Tibial artery (tissue), 4 donors: ENCODE measurements around the gene PPARG.
"Not testable (repeated sequence)": the region's sequence is repeated elsewhere in the genome, so short reads cannot be mapped to it uniquely, and the experiment has no call there.

ENCODE experiments used
- DNase-seq, 2 donors: peaks; one replicate each; pipeline ENCODE4 v3.0.0-alpha.2; 2019
- H3K27ac ChIP-seq, 2 donors: fragments of 200-600 bp; sonication (generic) in 1 of 2; 1 replicate in 1 of 2; 2 replicates in 1 of 2; pipeline ENCODE4 v1.5.1; 2018 to 2019; ENCODE audit warnings: mild to moderate bottlenecking in 1 of 2
- H3K27me3 ChIP-seq, 2 donors: fragments of 200-600 bp; sonication (generic) in 1 of 2; one replicate each; pipeline versions ENCODE4 v1.5.1 to v1.6.0; 2016 to 2019
- H3K36me3 ChIP-seq, 3 donors: fragments of 200-600 bp; sonication (generic) in 2 of 3; one replicate each; pipeline ENCODE4 v1.5.1; 2016 to 2019; ENCODE audit warnings: mild to moderate bottlenecking in 2 of 3
- H3K4me1 ChIP-seq, 4 donors: fragments of 200-600 bp; sonication (generic) in 2 of 4; 1 replicate in 3 of 4; 2 replicates in 1 of 4; pipeline ENCODE4 v1.5.1; 2016 to 2019
- H3K4me3 ChIP-seq, 2 donors: fragments of 200-600 bp; sonication (generic) in 1 of 2; 1 replicate in 1 of 2; 2 replicates in 1 of 2; pipeline ENCODE4 v1.5.1; 2018 to 2019; ENCODE audit warnings: mild to moderate bottlenecking in 2 of 2
- H3K9me3 ChIP-seq, 3 donors: fragments of 200-600 bp; sonication (generic) in 1 of 3; one replicate each; pipeline ENCODE4 v1.5.1; 2016 to 2019
- intact Hi-C: fragments of 100-400 bp; cut with DNase I; formaldehyde crosslinking; loops from one replicate; pipeline ENCODE4 v1.15.0; 2023; ENCODE audit warnings: low total_unique reads
- TF ChIP-seq, protein P1 (sequence below), 2 experiments: fragments of 200-600 bp in 1 of 2; fragments of 450-650 bp in 1 of 2; IDR thresholded peaks; one replicate each; pipeline ENCODE4 v1.5.1; 2017 to 2019; ENCODE audit warnings: antibody characterized with exemption in 2 of 2, mild to moderate bottlenecking in 1 of 2, moderate library complexity in 1 of 2

PPARG gene

GRCh38 chr3:12476238-12476897 lies 187.5 kb downstream of the PPARG start:
- Histone ChIP-seq H3K4me3 (no peak overlapping the region), H3K4me1 (peaks cover 0 to 15% (median 7%) of the 10 kb centered on the region in 4 donors), H3K36me3 (no peaks in the 10 kb centered on the region), H3K9me3 (no peaks in the 10 kb centered on the region), H3K27ac (peak overlapping the region in 1 of 2 donors; percentile 42), H3K27me3 (no peaks in the 10 kb centered on the region)
- TF ChIP-seq, protein P1, sequence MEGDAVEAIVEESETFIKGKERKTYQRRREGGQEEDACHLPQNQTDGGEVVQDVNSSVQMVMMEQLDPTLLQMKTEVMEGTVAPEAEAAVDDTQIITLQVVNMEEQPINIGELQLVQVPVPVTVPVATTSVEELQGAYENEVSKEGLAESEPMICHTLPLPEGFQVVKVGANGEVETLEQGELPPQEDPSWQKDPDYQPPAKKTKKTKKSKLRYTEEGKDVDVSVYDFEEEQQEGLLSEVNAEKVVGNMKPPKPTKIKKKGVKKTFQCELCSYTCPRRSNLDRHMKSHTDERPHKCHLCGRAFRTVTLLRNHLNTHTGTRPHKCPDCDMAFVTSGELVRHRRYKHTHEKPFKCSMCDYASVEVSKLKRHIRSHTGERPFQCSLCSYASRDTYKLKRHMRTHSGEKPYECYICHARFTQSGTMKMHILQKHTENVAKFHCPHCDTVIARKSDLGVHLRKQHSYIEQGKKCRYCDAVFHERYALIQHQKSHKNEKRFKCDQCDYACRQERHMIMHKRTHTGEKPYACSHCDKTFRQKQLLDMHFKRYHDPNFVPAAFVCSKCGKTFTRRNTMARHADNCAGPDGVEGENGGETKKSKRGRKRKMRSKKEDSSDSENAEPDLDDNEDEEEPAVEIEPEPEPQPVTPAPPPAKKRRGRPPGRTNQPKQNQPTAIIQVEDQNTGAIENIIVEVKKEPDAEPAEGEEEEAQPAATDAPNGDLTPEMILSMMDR (IDR thresholded peaks at IDR 0.05): no peak
- no peak for DNase-seq
- intact Hi-C loops: no loop called here

- intact Hi-C loops: no loop called here
- no peak for DNase-seq
Observed at GRCh38 chr3:12477256-12477655, 188.4 kb downstream of the PPARG start.

DNA sequence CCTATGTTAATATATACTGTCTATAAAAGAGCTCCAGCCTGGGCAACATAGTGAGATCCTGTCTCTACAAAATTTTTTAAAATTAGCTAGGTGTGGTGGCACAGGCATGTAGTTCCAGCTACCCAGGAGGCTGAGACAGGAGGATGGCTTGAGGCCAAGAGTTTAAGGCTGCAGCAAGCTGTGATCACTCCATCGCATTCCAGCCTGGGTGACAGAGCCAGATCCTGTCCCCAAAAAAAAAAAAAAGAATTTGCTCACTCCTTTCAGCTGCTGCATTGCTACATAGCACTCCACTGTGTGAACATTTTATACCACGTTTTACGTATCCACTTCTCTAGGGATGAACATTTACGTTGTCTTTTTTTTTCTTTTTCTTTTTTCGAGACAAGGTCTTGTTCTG lies 189.5 kb downstream of the PPARG start:
- H3K36me3 ChIP-seq: no peaks in the 10 kb centered on the region
- DNase-seq: no peak
- no peak overlapping the region for H3K4me3 ChIP-seq
- TF ChIP-seq, protein P1 (IDR thresholded peaks at IDR 0.05): no peak
- H3K9me3 ChIP-seq: no peaks in the 10 kb centered on the region
- H3K27ac ChIP-seq: no peak overlapping the region
- H3K27me3 ChIP-seq: no peaks in the 10 kb centered on the region
- intact Hi-C loops: no loop called here
- peaks cover 0 to 18% (median 8%) of the 10 kb centered on the region in 4 donors for H3K4me1 ChIP-seq

More at GRCh38 chr3:12477256-12477655, 188.4 kb downstream of the PPARG start:
- TF ChIP-seq, protein P1 (IDR thresholded peaks at IDR 0.05): no peak
- no peaks in the 10 kb centered on the region for H3K9me3 ChIP-seq
- H3K4me3 ChIP-seq: no peak overlapping the region
- no peaks in the 10 kb centered on the region for H3K27me3 ChIP-seq
- no peaks in the 10 kb centered on the region for H3K36me3 ChIP-seq
- H3K4me1 ChIP-seq: peaks cover 0 to 15% (median 7%) of the 10 kb centered on the region in 4 donors
- H3K27ac ChIP-seq: no peak overlapping the region

DNA sequence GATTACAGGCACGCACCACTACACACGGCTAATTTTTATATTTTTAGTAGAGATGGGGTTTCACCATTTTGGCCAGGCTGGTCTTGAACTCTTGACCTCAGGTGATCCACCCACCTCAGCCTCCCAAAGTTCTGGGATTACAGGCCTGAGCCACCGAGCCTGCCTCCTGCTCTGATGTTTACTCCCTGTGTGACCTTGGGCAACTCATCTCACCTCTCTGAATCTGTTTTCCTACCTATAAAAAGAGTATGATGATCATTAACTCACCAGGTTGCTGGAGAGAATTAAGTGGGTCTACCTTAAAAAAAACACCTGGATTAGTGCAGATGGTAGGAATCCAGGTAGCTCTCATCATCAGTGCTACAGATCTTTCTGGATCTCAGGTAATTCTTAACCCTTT lies 190.3 kb downstream of the PPARG start:
- H3K9me3 ChIP-seq, intact Hi-C loops, H3K36me3 ChIP-seq, H3K27ac ChIP-seq, DNase-seq, H3K27me3 ChIP-seq, H3K4me3 ChIP-seq: not testable (repeated sequence)
- peaks cover 0 to 25% (median 14%) of the 10 kb centered on the region in 4 donors for H3K4me1 ChIP-seq

DNA sequence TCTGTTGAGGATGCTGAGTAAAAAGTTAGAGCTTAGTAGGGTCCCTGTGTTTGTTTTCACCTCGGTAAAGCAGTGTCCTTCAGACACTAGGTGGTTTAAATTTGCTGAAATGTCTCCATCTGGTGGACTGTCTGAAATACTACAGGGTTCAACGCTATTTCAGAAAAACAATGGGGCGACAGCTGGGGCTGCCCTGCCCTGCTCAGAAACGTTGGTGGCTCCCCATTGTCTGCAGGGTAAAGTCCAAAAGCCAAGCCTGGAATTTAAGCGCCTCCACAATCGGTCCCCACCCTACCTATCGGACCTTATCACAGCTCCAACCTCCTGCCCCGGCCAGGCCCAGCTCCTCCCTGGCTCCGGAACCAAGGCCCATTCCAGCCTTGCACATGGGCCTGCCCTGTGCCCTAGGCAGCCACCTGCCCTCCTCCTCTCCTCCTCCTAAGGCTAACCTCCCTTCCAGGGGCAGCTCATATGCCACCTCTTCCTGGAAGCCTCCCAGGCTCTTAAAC lies 191.1 kb downstream of the PPARG start:
- intact Hi-C loops: loop anchor here (2.0 kb wide), 1 partner anchor 345 kb away; no protein-coding TSS in a partner anchor
- Histone ChIP-seq H3K4me1 (peaks cover 0 to 30% (median 16%) of the 10 kb centered on the region in 4 donors), H3K36me3 (no peaks in the 10 kb centered on the region), H3K27ac (no peak overlapping the region), H3K27me3 (no peaks in the 10 kb centered on the region), H3K9me3 (no peaks in the 10 kb centered on the region), H3K4me3 (no peak overlapping the region)
- TF ChIP-seq, protein P1 (IDR thresholded peaks at IDR 0.05): peak; percentile 72 to 84
- no peak for DNase-seq

- intact Hi-C loops: no loop called here
- no peak for DNase-seq
- Histone ChIP-seq H3K27me3 (no peaks in the 10 kb centered on the region), H3K4me1 (peaks cover 0 to 35% (median 17%) of the 10 kb centered on the region in 4 donors), H3K36me3 (no peaks in the 10 kb centered on the region), H3K9me3 (no peaks in the 10 kb centered on the region), H3K4me3 (peak overlapping the region in 1 of 2 donors; percentile 93), H3K27ac (peak overlapping the region; percentile 77)
- TF ChIP-seq, protein P1 (IDR thresholded peaks at IDR 0.05): no peak
Observed at GRCh38 chr3:12483410-12483809, 194.5 kb downstream of the PPARG start.
